Hepatocyte (in vitro differentiated cells): Measurements from ENCODE around the gene ATP6V0A1. TPM values are rescaled to one million over a fixed set of nuclear protein-coding genes. Genes with fewer than 3 reads are reported as not detected.

ENCODE experiments used
- DNase-seq: peaks from one replicate; pipeline ENCODE4 v3.0.0-alpha.2; 2016; ENCODE audit warnings: low spot score
- H2AFZ ChIP-seq: fragments of 200-600 bp; sonication (generic); 2 replicates; pipeline ENCODE4 v1.6.0; 2016; ENCODE audit warnings: antibody characterized with exemption, mild to moderate bottlenecking
- H3K27ac ChIP-seq: fragments of 200-600 bp; sonication (generic); 2 replicates; pipeline ENCODE4 v1.5.1; 2016; ENCODE audit warnings: mild to moderate bottlenecking
- H3K27me3 ChIP-seq: fragments of 200-600 bp; sonication (generic); 2 replicates; pipeline ENCODE4 v1.6.1; 2016
- H3K36me3 ChIP-seq: fragments of 200-600 bp; sonication (generic); replicated peaks from 2 replicates; pipeline ENCODE4 v1.5.1; 2016; ENCODE audit warnings: low read depth; ENCODE audit not compliant: insufficient read depth
- H3K4me1 ChIP-seq: fragments of 200-600 bp; sonication (generic); 2 replicates; pipeline ENCODE4 v1.5.1; 2016; ENCODE audit warnings: mild to moderate bottlenecking, moderate library complexity; ENCODE audit not compliant: insufficient read depth
- H3K4me2 ChIP-seq: fragments of 200-600 bp; sonication (generic); 2 replicates; pipeline ENCODE4 v1.6.0; 2016
- H3K4me3 ChIP-seq: fragments of 200-600 bp; sonication (generic); 2 replicates; pipeline ENCODE4 v1.5.1; 2016; ENCODE audit warnings: mild to moderate bottlenecking
- H3K79me2 ChIP-seq: fragments of 200-600 bp; sonication (generic); 2 replicates; pipeline ENCODE4 v1.6.0; 2017; ENCODE audit warnings: mild to moderate bottlenecking
- H3K9me2 ChIP-seq: fragments of 200-600 bp; sonication (generic); replicated peaks from 2 replicates; pipeline ENCODE4 v1.6.0; 2017; ENCODE audit warnings: mild to moderate bottlenecking; ENCODE audit not compliant: insufficient read depth
- H3K9me3 ChIP-seq: fragments of 200-600 bp; sonication (generic); 2 replicates; pipeline ENCODE4 v1.5.1; 2016; ENCODE audit warnings: low read depth, mild to moderate bottlenecking
- H4K20me1 ChIP-seq: fragments of 200-600 bp; sonication (generic); 2 replicates; pipeline ENCODE4 v1.6.0; 2016; ENCODE audit warnings: mild to moderate bottlenecking; ENCODE audit not compliant: insufficient read depth, poor library complexity, severe bottlenecking
- EZH2 ChIP-seq: fragments of 200-600 bp; sonication (generic); IDR thresholded peaks from 2 replicates; pipeline ENCODE4 v1.6.1; 2016; ENCODE audit warnings: antibody characterized with exemption, mild to moderate bottlenecking, borderline replicate concordance
- EZH2phosphoT487 ChIP-seq: fragments of 200-600 bp; sonication (generic); IDR thresholded peaks from one replicate; pipeline ENCODE4 v1.6.1; 2018; ENCODE audit warnings: antibody characterized with exemption, mild to moderate bottlenecking, low read depth, moderate library complexity; ENCODE audit not compliant: unreplicated experiment, severe bottlenecking
- WGBS: methylation state at CpG from one replicate; pipeline ENCODE4 v1.1.6; 2016; ENCODE audit warnings: low lambda C conversion rate; ENCODE audit errors: missing lambda C conversion rate; 5-methylcytosine and 5-hydroxymethylcytosine counted together
- polyA plus RNA-seq: library from polyadenylated mRNA; unstranded; fragments of >200 nt; fragmentation: Nextera tagmentation; extraction: Ambion mirVana; gene quantifications from 2 replicates; pipeline ENCODE4 v1.2.1, GENCODE V29; 2016
- total RNA-seq: library from RNA; depleted of rRNA; stranded (reverse); fragments of >200 nt; gene quantifications from 2 replicates; pipeline ENCODE4 v1.2.3, GENCODE V29; 2014
- TF ChIP-seq, protein P1 (sequence below): fragments of 200-600 bp; sonication (generic); IDR thresholded peaks from 2 replicates; pipeline ENCODE4 v1.5.1; 2016; ENCODE audit warnings: antibody characterized with exemption, mild to moderate bottlenecking; ENCODE audit not compliant: poor library complexity

The ATP6V0A1 gene
- total and polyA plus RNA-seq, 2 experiments from 2014 or later: 63.4 to 71.4 TPM

DNA sequence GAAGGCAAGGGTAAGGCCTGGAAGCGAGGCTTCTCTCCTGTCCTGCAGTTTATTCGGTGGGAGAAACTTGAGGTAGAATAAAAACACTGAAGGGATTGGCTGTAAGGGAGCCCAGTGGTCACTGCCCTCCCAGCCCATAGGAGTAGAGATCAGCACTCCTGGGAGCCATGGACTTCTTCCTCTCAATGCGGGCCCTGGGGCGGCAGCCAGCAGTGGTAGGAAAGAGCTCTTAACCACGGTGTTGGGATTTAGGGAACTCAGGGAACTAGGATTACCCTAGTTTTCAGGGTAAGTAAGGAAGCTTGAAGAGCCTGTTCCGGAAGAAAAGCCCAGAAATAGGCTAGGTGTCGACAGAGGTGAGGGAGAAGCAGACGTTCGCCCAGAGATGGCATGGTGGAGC is 53.6 kb downstream of the ATP6V0A1 start:
- Histone ChIP-seq H3K9me2 (no peaks in the 10 kb centered on the region), H2AFZ (no peak overlapping the region), H3K36me3 (no peaks in the 10 kb centered on the region), H3K27ac (peak overlapping the region; percentile 55), H4K20me1 (no peaks in the 10 kb centered on the region), H3K4me3 (no peak overlapping the region), H3K27me3 (no peaks in the 10 kb centered on the region), H3K4me1 (peaks cover 14% of the 10 kb centered on the region), H3K4me2 (no peak overlapping the region), H3K79me2 (no peaks in the 10 kb centered on the region), H3K9me3 (no peaks in the 10 kb centered on the region)
- 87% methylated on average over 9 of the region's 9 CpGs for WGBS
- DNase-seq: no peak
- TF ChIP-seq, protein P1, sequence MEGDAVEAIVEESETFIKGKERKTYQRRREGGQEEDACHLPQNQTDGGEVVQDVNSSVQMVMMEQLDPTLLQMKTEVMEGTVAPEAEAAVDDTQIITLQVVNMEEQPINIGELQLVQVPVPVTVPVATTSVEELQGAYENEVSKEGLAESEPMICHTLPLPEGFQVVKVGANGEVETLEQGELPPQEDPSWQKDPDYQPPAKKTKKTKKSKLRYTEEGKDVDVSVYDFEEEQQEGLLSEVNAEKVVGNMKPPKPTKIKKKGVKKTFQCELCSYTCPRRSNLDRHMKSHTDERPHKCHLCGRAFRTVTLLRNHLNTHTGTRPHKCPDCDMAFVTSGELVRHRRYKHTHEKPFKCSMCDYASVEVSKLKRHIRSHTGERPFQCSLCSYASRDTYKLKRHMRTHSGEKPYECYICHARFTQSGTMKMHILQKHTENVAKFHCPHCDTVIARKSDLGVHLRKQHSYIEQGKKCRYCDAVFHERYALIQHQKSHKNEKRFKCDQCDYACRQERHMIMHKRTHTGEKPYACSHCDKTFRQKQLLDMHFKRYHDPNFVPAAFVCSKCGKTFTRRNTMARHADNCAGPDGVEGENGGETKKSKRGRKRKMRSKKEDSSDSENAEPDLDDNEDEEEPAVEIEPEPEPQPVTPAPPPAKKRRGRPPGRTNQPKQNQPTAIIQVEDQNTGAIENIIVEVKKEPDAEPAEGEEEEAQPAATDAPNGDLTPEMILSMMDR: no peak
- TF ChIP-seq EZH2phosphoT487: no peak
- TF ChIP-seq EZH2: no peak

DNA sequence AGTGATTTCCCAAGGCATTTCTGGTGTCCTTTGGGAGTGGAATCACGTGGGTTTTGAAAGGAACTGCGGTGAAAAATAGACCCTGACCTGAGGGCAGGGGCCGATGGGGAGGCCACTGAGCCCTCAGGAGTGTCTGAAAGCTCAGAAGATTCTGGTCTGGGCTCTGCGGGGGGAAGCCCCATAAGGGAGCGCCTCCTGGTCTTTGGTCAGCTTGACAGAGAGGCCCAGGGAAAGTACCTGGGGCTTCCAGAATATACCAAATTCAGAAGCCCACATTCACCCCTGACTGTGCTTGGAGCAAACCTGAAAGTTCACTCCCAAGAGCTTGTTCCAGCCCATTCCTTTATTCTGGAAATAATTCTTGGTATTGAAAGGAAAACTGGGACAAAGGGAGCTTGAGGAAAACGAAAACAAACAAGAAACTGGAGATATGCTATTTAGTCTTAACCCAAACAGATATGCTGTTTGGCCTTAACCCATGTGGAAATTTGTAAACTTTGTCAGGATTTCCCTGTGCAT is 54.1 kb downstream of the ATP6V0A1 start:
- Histone ChIP-seq H3K27ac (peak overlapping the region; percentile 55), H3K36me3 (no peaks in the 10 kb centered on the region)

DNA sequence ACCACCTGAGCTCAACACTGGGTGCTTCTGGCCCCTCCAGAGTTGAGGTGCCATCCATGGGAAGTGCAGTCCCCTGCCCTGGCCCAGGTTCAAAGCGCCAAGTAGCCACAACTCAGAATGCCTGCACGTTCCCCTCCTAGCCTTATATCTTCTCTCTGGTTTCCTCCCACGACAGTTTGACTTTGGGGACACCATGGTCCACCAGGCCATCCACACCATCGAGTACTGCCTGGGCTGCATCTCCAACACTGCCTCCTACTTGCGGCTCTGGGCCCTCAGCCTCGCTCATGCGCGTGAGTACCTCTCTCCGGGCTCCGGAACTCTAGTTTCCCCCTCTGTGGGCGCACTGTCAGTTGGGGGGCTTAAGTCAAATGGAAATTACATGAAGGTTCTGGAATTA is 55.0 kb downstream of the ATP6V0A1 start:
- H2AFZ ChIP-seq: no peak overlapping the region
- H3K27ac ChIP-seq: peak overlapping the region; percentile 55
- H3K9me3 ChIP-seq: no peaks in the 10 kb centered on the region
- TF ChIP-seq, protein P1: no peak
- TF ChIP-seq EZH2 (no peak), EZH2phosphoT487 (no peak)
- no peak overlapping the region for H3K4me3 ChIP-seq
- H4K20me1 ChIP-seq: no peaks in the 10 kb centered on the region
- H3K9me2 ChIP-seq: no peaks in the 10 kb centered on the region
- no peaks in the 10 kb centered on the region for H3K27me3 ChIP-seq
- 97% methylated on average over 11 of the region's 11 CpGs for WGBS
- no peak overlapping the region for H3K4me2 ChIP-seq
- no peaks in the 10 kb centered on the region for H3K36me3 ChIP-seq
- no peak for DNase-seq
- H3K4me1 ChIP-seq: peaks cover 28% of the 10 kb centered on the region
- H3K79me2 ChIP-seq: no peaks in the 10 kb centered on the region

More for the DNA sequence above, 54.1 kb downstream of the ATP6V0A1 start:
- 81% methylated on average over 6 of the region's 6 CpGs for WGBS
- no peaks in the 10 kb centered on the region for H3K9me2 ChIP-seq
- no peak overlapping the region for H3K4me2 ChIP-seq
- TF ChIP-seq EZH2phosphoT487 (no peak), EZH2 (no peak)
- TF ChIP-seq, protein P1: no peak
- no peak for DNase-seq
- peaks cover 19% of the 10 kb centered on the region for H3K4me1 ChIP-seq
- H3K4me3 ChIP-seq: no peak overlapping the region
- no peaks in the 10 kb centered on the region for H3K79me2 ChIP-seq
- H2AFZ ChIP-seq: no peak overlapping the region
- H4K20me1 ChIP-seq: no peaks in the 10 kb centered on the region
- no peaks in the 10 kb centered on the region for H3K9me3 ChIP-seq
- H3K27me3 ChIP-seq: no peaks in the 10 kb centered on the region

DNA sequence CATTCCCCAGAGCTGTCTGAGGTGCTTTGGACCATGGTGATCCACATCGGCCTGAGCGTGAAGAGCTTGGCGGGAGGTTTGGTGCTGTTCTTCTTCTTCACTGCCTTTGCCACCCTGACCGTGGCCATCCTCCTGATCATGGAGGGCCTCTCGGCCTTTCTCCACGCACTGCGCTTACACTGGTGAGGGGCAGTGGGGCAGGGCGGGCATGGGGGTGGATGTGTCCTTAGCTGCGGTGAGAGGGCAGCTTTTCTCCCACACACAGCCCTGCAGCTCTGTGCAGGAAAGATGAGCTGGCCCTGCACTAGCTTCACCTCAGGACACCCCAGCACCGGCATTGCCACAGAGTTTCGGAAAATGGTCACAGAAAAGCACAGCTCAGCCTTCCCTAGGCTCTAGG is 55.6 kb downstream of the ATP6V0A1 start:
- TF ChIP-seq EZH2 (no peak), EZH2phosphoT487 (no peak)
- TF ChIP-seq, protein P1: no peak
- Histone ChIP-seq H4K20me1 (no peaks in the 10 kb centered on the region), H3K79me2 (no peaks in the 10 kb centered on the region), H3K4me3 (no peak overlapping the region), H3K9me3 (no peaks in the 10 kb centered on the region), H3K9me2 (no peaks in the 10 kb centered on the region), H3K36me3 (no peaks in the 10 kb centered on the region), H3K27ac (no peak overlapping the region), H3K27me3 (no peaks in the 10 kb centered on the region), H2AFZ (no peak overlapping the region), H3K4me1 (peaks cover 34% of the 10 kb centered on the region), H3K4me2 (no peak overlapping the region)
- no peak for DNase-seq
- 98% methylated on average over 11 of the region's 11 CpGs for WGBS
